Coronary artery (tissue), 2 donors: ENCODE measurements around the gene UNC45B.

Source experiments
- DNase-seq: peaks from one replicate; pipeline ENCODE4 v3.0.0-alpha.2; 2017; ENCODE audit warnings: low spot score
- H3K27ac ChIP-seq, 2 donors: fragments of 200-600 bp; sonication (generic); one replicate each; pipeline ENCODE4 v1.5.1; 2016 to 2019
- H3K4me3 ChIP-seq: fragments of 200-600 bp; sonication (generic); 2 replicates; pipeline ENCODE4 v1.5.1; 2016; ENCODE audit warnings: mild to moderate bottlenecking, moderate library complexity
- TF ChIP-seq, protein P1 (sequence below): fragments of 200-600 bp; sonication (generic); IDR thresholded peaks from one replicate; pipeline ENCODE4 v1.5.1; 2019; ENCODE audit warnings: antibody characterized with exemption

Gene UNC45B

GRCh38 chr17:35162755-35163154 is 15.1 kb downstream of the UNC45B start:
- H3K4me3 ChIP-seq = no peak overlapping the region
- TF ChIP-seq, protein P1, sequence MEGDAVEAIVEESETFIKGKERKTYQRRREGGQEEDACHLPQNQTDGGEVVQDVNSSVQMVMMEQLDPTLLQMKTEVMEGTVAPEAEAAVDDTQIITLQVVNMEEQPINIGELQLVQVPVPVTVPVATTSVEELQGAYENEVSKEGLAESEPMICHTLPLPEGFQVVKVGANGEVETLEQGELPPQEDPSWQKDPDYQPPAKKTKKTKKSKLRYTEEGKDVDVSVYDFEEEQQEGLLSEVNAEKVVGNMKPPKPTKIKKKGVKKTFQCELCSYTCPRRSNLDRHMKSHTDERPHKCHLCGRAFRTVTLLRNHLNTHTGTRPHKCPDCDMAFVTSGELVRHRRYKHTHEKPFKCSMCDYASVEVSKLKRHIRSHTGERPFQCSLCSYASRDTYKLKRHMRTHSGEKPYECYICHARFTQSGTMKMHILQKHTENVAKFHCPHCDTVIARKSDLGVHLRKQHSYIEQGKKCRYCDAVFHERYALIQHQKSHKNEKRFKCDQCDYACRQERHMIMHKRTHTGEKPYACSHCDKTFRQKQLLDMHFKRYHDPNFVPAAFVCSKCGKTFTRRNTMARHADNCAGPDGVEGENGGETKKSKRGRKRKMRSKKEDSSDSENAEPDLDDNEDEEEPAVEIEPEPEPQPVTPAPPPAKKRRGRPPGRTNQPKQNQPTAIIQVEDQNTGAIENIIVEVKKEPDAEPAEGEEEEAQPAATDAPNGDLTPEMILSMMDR = no peak
- H3K27ac ChIP-seq = no peak overlapping the region
- DNase-seq = no peak

DNA sequence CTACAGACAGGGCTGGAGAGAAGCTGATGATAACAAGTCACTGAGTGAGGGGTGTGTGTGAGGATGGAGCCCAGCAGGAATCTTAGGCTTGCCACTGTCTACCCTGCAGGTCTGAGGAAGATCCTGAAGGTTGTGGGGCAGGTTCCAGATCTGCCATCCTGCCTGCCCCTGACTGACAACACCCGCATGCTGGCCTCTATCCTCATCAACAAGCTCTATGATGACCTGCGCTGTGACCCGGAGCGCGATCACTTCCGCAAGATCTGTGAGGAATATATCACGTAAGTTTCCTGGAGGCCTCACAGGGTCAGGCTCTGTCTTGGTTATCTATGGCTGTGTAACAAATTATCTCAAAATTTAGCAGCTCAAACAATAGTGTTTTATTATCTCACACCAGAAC is 16.3 kb downstream of the UNC45B start:
- TF ChIP-seq, protein P1 = no peak
- H3K27ac ChIP-seq = no peak overlapping the region
- no peak overlapping the region for H3K4me3 ChIP-seq
- DNase-seq = no peak

DNA sequence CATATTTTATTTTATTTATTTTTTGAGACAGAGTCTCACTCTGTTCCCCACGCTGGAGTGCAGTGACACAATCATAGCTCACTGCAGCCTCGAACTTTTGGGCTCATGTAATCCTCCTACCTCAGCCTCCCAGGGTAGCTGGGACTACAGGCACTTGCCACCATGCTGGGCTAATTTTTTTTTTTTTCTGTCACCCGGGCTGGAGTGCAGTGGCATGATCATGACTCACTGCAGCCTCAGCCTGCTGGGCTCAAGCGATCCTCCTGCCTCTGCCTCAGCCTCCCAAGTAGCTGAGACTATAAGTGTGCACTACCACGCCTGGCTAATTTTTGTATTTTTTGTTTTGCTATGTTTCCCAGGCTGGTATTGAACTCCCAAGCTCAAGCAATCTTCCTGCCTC is 17.1 kb downstream of the UNC45B start:
- no peak overlapping the region for H3K27ac ChIP-seq
- no peak for DNase-seq
- TF ChIP-seq, protein P1 = no peak
- no peak overlapping the region for H3K4me3 ChIP-seq

- DNase-seq = no peak
- TF ChIP-seq, protein P1 = no peak
- no peak overlapping the region for H3K4me3 ChIP-seq
- H3K27ac ChIP-seq = no peak overlapping the region
These were observed 18.9 kb downstream of the UNC45B start for GRCh38 chr17:35166526-35166925.

DNA sequence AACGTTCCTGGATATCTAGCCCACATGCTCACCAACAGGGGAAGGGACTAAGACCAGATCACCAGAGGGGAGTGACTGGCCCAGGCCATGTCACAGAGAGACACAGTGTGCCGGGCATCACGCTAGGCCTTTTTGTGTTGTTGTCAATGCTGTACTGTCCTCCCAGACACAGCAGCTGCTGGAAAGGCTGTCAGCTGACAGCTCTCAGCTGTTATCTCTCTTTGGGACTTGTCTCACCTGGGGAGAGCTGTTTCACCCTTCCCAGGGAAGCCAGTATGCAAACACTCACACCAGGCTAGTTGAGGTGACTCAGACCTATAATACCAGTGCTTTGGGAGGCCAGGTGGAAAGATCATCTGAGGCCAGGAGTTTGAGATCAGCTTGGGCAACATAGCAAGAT is 19.4 kb downstream of the UNC45B start:
- Histone ChIP-seq H3K27ac (no peak overlapping the region), H3K4me3 (no peak overlapping the region)
- no peak for DNase-seq
- TF ChIP-seq, protein P1 = no peak

DNA sequence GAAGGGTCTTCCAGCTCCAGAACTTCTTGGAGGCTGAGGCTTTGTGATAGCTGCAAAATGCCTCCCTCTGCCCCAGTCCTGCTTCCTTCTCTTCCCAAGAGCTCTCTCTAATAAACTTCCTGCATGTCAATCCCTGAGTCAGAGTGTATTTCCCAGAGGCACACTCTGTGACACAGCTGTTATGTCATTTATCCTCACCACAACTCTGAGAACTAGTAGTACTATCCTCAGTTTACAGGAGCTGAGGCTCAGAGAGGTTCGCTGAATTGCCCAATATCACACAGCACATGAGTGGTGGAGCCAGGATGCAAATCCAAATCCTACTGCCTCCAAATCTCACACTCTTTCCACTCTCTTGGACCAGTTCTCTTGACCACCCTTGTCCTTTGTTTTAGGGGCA is 20.0 kb downstream of the UNC45B start:
- TF ChIP-seq, protein P1 = no peak
- DNase-seq = no peak
- H3K4me3 ChIP-seq = no peak overlapping the region

DNA sequence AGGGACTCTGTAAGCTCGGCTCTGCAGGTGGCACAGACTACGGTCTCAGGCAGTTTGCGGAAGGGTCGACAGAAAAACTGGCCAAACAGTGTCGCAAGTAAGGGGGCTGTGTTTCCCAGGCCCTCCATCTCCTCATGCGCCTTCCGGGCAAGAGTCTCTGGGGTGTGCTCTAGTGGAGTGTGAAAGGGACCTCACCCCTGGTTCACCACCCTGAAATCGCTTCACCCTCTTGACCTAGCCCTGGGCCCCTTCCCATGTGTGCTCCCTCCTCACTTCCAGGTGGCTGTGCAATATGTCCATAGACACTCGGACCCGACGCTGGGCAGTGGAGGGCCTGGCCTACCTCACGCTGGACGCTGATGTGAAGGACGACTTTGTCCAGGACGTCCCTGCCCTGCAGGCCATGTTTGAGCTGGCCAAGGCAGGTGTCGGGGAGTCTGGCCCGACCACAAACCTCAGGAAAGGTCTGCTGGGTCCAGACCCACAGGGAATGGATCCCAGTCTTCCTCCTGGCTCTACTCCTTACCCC is 22.3 kb downstream of the UNC45B start:
- Histone ChIP-seq H3K27ac (no peak overlapping the region), H3K4me3 (no peak overlapping the region)
- TF ChIP-seq, protein P1 = no peak
- DNase-seq = no peak

More for the DNA sequence above, 20.0 kb downstream of the UNC45B start:
- H3K27ac ChIP-seq = no peak overlapping the region
